Endothelial cell of umbilical vein (primary cell): ENCODE measurements around the gene CROCC2.

Source experiments
- MAX ChIP-seq: IDR thresholded peaks from 2 replicates; pipeline ENCODE4 v1.6.1; 2011; ENCODE audit not compliant: insufficient read depth, insufficient read length
- MYC ChIP-seq: IDR thresholded peaks from one replicate; pipeline ENCODE4 v1.6.1; 2011; ENCODE audit warnings: mild to moderate bottlenecking, low read depth, low read length
- POLR2A ChIP-seq: IDR thresholded peaks from 2 replicates; pipeline ENCODE4 v1.6.1; 2012; ENCODE audit warnings: low read depth, mild to moderate bottlenecking, control low read depth, low read length
- POLR2AphosphoS5 ChIP-seq: IDR thresholded peaks from 2 replicates; pipeline ENCODE4 v1.6.1; 2012; ENCODE audit warnings: low read depth, mild to moderate bottlenecking, control low read depth, low read length, moderate library complexity; ENCODE audit not compliant: insufficient read depth
- TF ChIP-seq, protein P1 (sequence below), 2 donors: IDR thresholded peaks; 1 replicate in 1 of 2; 2 replicates in 1 of 2; pipeline ENCODE4 v1.5.1; 2011; ENCODE audit warnings: low read length in 2 of 2, mild to moderate bottlenecking in 2 of 2, moderate library complexity in 2 of 2, control low read depth in 1 of 2, inconsistent platforms in 1 of 2, low read depth in 1 of 2; ENCODE audit not compliant: insufficient read depth in 1 of 2; ENCODE audit errors: extremely low read depth in 1 of 2

DNA sequence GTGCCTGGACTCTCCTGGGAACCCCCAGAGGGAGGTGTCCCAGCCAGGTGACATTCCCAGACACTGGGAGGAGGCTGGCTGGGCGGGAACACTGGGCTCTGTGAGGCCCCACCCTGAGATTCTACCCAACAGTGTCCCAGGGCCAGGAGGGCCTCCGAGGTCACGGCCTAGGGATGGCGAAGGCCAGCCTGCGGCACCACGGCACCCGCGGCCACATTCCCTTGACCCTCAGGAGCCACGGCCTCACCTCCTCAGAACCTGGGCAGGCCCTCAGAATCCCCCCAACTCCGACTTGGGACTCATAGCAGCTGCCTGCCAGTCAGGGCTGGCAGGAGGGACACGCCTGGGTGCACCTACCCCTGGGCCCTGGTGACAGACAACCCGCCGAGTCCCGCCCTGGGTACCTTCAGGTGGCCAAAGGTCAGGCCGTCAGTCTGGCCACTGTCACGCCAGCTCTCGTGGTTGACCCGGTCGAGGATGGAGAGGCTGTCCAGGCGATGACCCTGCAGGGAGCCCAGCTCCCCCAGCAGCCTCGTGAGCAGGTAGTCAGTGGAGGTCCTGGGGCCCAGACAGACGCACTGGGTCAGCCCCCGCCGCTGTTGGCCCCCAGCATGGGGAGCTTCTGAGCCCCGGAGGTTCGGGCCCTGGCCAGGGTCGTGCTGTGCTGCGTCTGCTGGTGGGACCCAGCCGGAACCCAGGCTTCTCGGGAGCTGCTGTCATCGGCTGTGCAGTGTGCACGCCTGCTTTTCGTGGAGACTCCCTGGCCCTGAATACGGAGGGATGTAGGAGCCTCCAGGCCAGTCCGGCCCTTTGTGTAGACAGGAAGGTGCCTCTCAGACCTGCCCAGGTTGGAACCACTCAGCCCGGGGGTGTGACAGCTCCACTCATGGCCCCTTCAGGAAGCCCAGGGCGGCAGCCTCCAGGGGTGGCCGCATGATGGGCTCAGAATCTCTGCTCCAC lies 16.3 kb upstream of the CROCC2 start:
- TF ChIP-seq, protein P1, sequence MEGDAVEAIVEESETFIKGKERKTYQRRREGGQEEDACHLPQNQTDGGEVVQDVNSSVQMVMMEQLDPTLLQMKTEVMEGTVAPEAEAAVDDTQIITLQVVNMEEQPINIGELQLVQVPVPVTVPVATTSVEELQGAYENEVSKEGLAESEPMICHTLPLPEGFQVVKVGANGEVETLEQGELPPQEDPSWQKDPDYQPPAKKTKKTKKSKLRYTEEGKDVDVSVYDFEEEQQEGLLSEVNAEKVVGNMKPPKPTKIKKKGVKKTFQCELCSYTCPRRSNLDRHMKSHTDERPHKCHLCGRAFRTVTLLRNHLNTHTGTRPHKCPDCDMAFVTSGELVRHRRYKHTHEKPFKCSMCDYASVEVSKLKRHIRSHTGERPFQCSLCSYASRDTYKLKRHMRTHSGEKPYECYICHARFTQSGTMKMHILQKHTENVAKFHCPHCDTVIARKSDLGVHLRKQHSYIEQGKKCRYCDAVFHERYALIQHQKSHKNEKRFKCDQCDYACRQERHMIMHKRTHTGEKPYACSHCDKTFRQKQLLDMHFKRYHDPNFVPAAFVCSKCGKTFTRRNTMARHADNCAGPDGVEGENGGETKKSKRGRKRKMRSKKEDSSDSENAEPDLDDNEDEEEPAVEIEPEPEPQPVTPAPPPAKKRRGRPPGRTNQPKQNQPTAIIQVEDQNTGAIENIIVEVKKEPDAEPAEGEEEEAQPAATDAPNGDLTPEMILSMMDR (IDR thresholded peaks at IDR 0.05; ENCODE audit: extremely low read depth in 1 of 2, insufficient read depth in 1 of 2, low read depth in 1 of 2, low read length in 2 of 2): no peak
- TF ChIP-seq POLR2A (no peak), MAX (no peak), MYC (no peak), POLR2AphosphoS5 (no peak)
